Loucy (cell line): Measurements from ENCODE around the gene LGR4.

Experiments used
- H2AFZ ChIP-seq: fragments of 200-600 bp; sonication (generic); 2 replicates; pipeline ENCODE4 v1.6.0; 2016; ENCODE audit warnings: antibody characterized with exemption, mild to moderate bottlenecking, low read length, moderate library complexity
- H3F3A ChIP-seq: fragments of 200-600 bp; 2 replicates; pipeline ENCODE4 v1.6.0; 2016; ENCODE audit warnings: antibody characterized with exemption, low read depth, mild to moderate bottlenecking
- H3K27me3 ChIP-seq: fragments of 200-600 bp; sonication (generic); 2 replicates; pipeline ENCODE4 v1.6.1; 2014; ENCODE audit warnings: low read length, mild to moderate bottlenecking; ENCODE audit not compliant: insufficient read depth, poor library complexity, severe bottlenecking
- H3K36me3 ChIP-seq: fragments of 200-600 bp; sonication (generic); 2 replicates; pipeline ENCODE4 v1.6.1; 2016; ENCODE audit warnings: low read length; ENCODE audit not compliant: insufficient read depth
- H3K4me1 ChIP-seq: fragments of 200-600 bp; sonication (generic); 2 replicates; pipeline ENCODE4 v1.5.1; 2014; ENCODE audit warnings: low read length, mild to moderate bottlenecking; ENCODE audit not compliant: insufficient read depth, poor library complexity, severe bottlenecking
- H3K4me2 ChIP-seq: fragments of 200-600 bp; sonication (generic); 2 replicates; pipeline ENCODE4 v1.6.0; 2014; ENCODE audit warnings: antibody characterized with exemption, low read length, low read depth, mild to moderate bottlenecking; ENCODE audit not compliant: poor library complexity, severe bottlenecking
- H3K4me3 ChIP-seq: fragments of 200-600 bp; sonication (generic); 2 replicates; pipeline ENCODE4 v1.5.1; 2014; ENCODE audit warnings: low read length, mild to moderate bottlenecking, mixed read lengths; ENCODE audit not compliant: poor library complexity, severe bottlenecking
- H3K79me2 ChIP-seq: fragments of 200-600 bp; sonication (generic); 2 replicates; pipeline ENCODE4 v1.6.1; 2014; ENCODE audit warnings: low read length; ENCODE audit not compliant: insufficient read depth
- H3K9ac ChIP-seq: fragments of 200-600 bp; sonication (generic); 2 replicates; pipeline ENCODE4 v1.6.0; 2014; ENCODE audit warnings: mild to moderate bottlenecking, low read depth, low read length, moderate library complexity; ENCODE audit not compliant: poor library complexity, severe bottlenecking
- H3K9me2 ChIP-seq: fragments of 200-600 bp; sonication (generic); replicated peaks from 2 replicates; pipeline ENCODE4 v1.6.1; 2016; ENCODE audit warnings: low read depth, low read length, mixed read lengths
- H3K9me3 ChIP-seq: fragments of 200-600 bp; sonication (generic); 2 replicates; pipeline ENCODE4 v1.6.1; 2014; ENCODE audit warnings: mild to moderate bottlenecking, antibody characterized with exemption, low read length, low read depth; ENCODE audit not compliant: insufficient read depth
- H4K20me1 ChIP-seq: fragments of 200-600 bp; sonication (generic); 2 replicates; pipeline ENCODE4 v1.6.0; 2014; ENCODE audit warnings: antibody characterized with exemption, low read length, mild to moderate bottlenecking; ENCODE audit not compliant: insufficient read depth, poor library complexity, severe bottlenecking
- CTCF ChIP-seq: fragments of 200-600 bp; sonication (generic); conservative IDR thresholded peaks from 2 replicates; pipeline ENCODE4 v1.5.1; 2014; ENCODE audit warnings: mild to moderate bottlenecking, antibody characterized with exemption, low read length
- EZH2phosphoT487 ChIP-seq: fragments of 200-600 bp; IDR thresholded peaks from 2 replicates; pipeline ENCODE4 v1.6.1; 2018; ENCODE audit warnings: antibody characterized with exemption, mild to moderate bottlenecking, moderate library complexity, borderline replicate concordance

LGR4 gene

DNA sequence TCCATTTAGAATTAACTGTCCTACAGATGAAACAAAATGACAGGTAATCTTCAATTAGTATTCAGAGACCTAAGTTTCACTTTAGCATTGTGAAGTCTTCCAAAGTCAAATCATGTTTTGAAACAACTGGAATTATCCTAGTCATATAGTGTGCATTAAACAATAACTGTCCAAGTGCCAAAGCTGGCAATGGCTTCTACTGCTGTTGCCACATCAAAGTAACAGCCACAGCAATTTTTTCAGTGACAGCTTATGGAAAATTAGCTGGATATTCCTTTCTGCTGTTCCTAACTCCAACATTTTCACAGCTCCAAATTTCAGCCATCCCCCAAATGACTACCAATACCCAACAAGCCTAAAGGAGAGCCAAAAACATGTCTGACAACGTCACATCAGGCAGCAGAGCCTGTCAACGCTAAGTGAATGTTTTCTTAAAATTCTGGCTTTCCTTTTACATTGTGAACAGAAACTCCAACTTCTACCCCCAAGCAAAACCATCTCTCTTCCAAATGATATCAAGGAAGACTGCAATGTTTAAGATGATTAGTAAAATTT, 64.3 kb downstream of the LGR4 start:
- Histone ChIP-seq H3K79me2 (no peaks in the 10 kb centered on the region), H3K4me3 (no peak overlapping the region), H3F3A (no peaks in the 10 kb centered on the region), H3K27me3 (no peaks in the 10 kb centered on the region), H3K36me3 (no peaks in the 10 kb centered on the region), H3K4me1 (peaks cover 4% of the 10 kb centered on the region), H2AFZ (no peak overlapping the region), H4K20me1 (no peaks in the 10 kb centered on the region), H3K9ac (no peak overlapping the region), H3K9me2 (no peaks in the 10 kb centered on the region), H3K9me3 (no peaks in the 10 kb centered on the region), H3K4me2 (no peak overlapping the region)
- TF ChIP-seq CTCF (no peak), EZH2phosphoT487 (no peak)

DNA sequence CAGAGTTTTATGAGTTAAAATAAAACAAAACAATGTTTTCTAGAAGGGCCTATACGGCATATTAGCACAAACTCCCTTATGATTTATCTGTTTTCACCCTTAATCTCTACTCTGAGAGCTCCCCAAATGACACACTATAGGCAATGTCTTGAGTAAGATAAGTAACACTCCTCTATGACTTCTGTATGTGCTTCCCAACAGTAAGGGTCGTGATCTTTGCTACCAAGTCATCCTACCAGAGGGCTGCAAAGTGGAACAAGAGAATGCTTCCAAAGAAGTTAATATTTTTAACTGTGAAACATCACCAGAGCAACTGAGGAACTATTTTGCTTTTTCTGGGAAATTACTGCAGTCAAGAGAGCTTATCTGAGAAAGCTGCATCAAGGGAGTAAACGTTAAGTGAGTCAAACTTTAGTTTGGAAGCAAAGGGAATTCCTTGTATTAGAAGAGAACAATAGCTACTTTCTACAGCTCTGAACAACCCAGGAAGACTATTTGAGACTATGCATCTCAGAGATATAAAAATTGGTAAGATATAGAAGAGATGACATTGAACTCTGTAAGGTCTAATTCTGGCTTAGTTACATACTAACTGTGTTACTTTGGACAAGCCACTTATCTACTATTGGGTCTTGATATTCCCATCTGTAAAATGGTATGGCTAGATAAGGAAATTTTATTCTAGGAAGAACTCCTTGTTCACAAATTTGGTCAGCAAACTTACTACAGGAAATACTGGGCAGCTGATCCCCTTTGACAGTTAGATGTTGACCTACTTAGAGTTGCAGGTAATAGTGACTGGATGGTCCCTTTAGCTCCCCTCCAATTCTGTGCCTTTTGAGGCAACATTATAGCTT, 65.9 kb downstream of the LGR4 start:
- no peak overlapping the region for H3K4me3 ChIP-seq
- H3F3A ChIP-seq: no peaks in the 10 kb centered on the region
- no peaks in the 10 kb centered on the region for H3K9me2 ChIP-seq
- H3K36me3 ChIP-seq: no peaks in the 10 kb centered on the region
- no peaks in the 10 kb centered on the region for H3K9me3 ChIP-seq
- no peak overlapping the region for H2AFZ ChIP-seq
- TF ChIP-seq EZH2phosphoT487 (no peak), CTCF (no peak)
- no peak overlapping the region for H3K9ac ChIP-seq
- H3K4me1 ChIP-seq: peaks cover 4% of the 10 kb centered on the region
- H3K4me2 ChIP-seq: no peak overlapping the region
- H4K20me1 ChIP-seq: no peaks in the 10 kb centered on the region
- no peaks in the 10 kb centered on the region for H3K79me2 ChIP-seq
- H3K27me3 ChIP-seq: no peaks in the 10 kb centered on the region

DNA sequence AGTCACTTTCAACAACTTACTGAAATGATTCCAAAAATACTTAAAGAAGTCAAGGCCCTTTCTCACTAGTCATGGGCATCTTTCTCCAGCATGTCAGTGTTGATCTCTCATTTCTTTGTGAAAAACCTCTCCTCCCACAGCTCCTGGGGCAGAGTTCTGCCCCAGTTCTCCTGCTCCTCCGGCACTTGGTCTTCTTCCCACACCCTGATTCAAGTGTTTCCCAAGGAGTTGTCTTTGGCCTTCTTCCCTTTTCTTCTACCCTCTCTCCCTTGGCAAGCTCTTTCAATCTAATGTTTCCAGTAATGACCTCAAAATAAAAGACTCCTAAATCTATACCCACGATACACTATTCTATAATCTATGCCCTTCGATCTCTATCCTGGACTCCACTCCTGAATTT, 67.5 kb downstream of the LGR4 start:
- Histone ChIP-seq H3K9me3 (no peaks in the 10 kb centered on the region), H3K4me2 (no peak overlapping the region), H3K4me3 (no peak overlapping the region), H3K79me2 (no peaks in the 10 kb centered on the region), H3K36me3 (no peaks in the 10 kb centered on the region), H3K4me1 (peaks cover 4% of the 10 kb centered on the region), H3K27me3 (no peaks in the 10 kb centered on the region), H3F3A (no peaks in the 10 kb centered on the region), H3K9me2 (no peaks in the 10 kb centered on the region), H4K20me1 (no peaks in the 10 kb centered on the region), H3K9ac (no peak overlapping the region), H2AFZ (no peak overlapping the region)
- TF ChIP-seq CTCF (no peak), EZH2phosphoT487 (no peak)
